Measurements from ENCODE around the gene ADAMTS5.

ADAMTS5 gene

DNA sequence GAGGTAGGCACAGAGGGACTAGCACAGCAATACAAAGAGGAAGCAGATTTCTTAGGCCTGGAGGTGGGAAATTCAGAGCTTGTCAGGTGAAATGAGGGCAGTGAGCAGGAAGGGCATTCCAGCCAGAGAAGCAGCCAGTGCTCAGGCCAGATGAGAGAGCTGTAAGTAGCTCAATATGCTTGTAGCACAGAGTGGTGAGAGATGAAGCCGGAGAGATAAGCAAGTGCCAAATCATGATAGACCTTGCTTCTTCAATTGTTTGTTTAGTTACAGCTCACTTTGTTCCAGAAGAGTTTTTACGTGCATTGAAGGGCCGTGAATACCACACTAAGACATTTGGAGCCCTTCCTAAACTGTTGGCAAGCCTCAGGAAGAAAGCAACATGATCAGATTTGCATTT lies 79.6 kb downstream of the ADAMTS5 start:
- no peak for DNase-seq (ENCODE audit: low read depth)

DNA sequence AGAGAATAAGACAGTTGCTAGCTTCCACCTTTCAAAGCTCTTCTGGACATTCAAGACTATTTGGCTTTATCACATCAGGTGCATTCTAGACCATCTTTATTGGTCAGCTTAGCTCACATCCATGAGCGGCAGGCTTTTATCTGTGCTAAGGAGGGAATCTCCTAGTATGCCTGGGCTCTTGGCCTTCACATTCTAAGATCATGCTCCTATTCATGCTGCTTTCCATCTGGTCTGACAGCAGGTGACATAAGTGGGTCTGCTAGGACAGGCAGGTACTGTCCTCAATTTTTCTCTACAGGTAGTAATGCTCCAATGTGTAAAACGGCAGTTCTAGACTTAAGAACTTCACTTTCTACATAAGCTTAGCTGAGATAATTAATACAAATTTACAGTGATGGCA lies 82.5 kb downstream of the ADAMTS5 start:
- no peak for DNase-seq (ENCODE audit: low read depth)

DNA sequence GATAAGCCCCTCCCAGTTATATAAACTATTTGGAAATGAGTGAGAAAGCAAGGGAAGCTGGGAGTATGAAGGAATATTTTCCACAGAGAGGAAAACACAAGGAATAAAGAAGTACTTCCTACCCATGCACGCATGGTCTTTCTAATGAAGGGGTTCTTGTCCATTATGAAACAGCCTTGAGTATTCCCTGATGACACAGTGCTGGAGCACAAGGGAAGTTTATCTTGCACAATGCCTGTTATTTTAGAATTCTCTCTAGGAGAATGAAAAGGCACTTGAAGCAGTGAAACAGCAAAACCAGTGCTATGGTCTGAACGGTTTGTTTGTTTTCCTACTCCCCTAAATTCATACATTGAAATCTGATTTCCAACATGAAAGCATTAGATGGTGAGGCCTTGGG lies 83.1 kb downstream of the ADAMTS5 start:
- DNase-seq (ENCODE audit: low read depth), result no peak

DNA sequence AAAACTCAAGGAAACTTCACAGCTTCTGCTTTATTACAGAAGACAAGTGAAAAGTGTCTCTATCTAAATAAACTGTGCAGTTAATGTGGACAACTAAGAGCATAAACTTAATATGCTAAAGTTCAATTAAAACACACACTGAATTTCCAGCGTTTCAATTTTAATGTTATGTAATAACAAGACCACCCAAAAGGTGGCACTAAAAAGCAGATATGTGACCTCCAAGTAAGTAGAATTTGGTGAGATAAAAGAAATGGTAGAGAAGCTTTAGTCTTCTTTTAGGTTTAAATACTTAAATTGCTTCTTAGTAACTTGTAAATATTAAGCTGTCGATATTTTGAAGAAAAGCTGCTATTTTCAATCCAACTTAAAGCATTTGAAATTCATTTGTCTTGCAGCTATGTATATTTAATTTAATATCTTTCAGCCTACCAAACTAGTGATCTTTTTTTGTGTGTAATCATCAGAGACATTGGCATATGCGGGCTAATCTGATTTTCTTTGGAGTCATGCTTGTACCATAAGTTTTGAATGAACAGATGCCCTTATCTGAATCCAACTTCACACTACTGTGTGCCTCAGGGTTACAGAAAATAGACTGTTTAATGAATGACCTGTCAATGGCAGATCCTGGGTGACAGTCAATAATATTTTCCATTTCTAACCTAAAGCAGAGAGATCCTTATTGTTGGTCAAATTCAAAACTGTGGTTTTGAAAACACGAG lies 85.2 kb downstream of the ADAMTS5 start:
- DNase-seq (ENCODE audit: low read depth), result no peak

DNA sequence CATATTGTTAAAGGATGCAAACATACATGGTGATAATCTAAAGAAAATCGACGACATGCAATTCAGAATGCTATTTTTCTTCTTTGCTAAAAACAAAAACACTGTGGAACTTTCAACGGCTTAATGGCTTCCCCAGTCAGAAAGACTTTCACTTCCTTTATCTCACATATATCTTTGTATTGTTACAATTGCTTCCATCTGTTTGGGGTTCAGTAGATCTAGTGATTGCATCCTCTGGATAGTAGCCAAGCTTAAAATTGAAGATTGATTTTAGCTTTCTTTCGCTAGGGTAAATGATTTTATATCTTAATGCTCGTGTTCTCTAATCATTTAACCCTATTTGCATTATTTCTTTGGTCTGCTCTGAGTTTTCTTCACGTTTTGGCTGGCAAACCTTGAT lies 89.9 kb downstream of the ADAMTS5 start:
- DNase-seq (ENCODE audit: low read depth), result no peak

DNA sequence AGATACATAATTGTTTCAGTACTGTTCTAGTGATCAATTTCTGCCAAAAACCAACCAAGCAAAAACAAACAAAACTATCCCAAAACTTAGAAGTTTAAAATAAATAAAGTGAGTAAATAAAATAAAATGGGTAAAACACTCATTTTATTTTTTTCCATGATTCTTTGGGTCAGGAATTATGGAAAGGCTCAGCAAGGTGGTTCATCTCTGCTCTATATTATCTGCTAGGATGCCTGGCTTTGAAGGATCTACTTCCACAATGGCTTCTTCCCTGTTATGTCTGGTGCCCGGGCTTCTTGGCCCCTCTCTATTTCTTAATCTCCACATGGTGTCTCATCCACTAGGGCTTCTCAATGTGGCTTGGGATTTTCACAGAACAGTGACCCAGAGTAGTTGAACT lies 92.5 kb downstream of the ADAMTS5 start:
- DNase-seq (ENCODE audit: low read depth), result no peak
